Mononuclear cell (primary cell): ENCODE measurements around the gene SLC30A9. TPM values are rescaled to one million over a fixed set of nuclear protein-coding genes. Genes with fewer than 3 reads are reported as not detected.

Experiments used
- H3K27me3 ChIP-seq: 2 replicates; pipeline ENCODE4 v1.6.0; 2011; ENCODE audit warnings: low read length, control low read depth; ENCODE audit not compliant: insufficient read depth
- H3K4me1 ChIP-seq: 2 replicates; pipeline ENCODE4 v1.5.1; 2011; ENCODE audit warnings: mild to moderate bottlenecking, low read length, control low read depth; ENCODE audit not compliant: insufficient read depth
- H3K4me3 ChIP-seq: 2 replicates; pipeline ENCODE4 v1.5.1; 2011; ENCODE audit warnings: mild to moderate bottlenecking, low read length, moderate library complexity
- H3K9me3 ChIP-seq: 2 replicates; pipeline ENCODE4 v1.5.1; 2011; ENCODE audit warnings: low read depth, mild to moderate bottlenecking, control low read depth, low read length
- total RNA-seq: library from RNA; depleted of rRNA; stranded (reverse); fragments of >200 nt; gene quantifications from one replicate; pipeline ENCODE4 v1.2.3, GENCODE V29; 2012

The SLC30A9 gene
- 29.5 TPM for total RNA-seq

GRCh38 chr4:41990365-41991111 lies at the start of gene SLC30A9:
TSS of gene SLC30A9 (plus strand) at chr4:41990530. CDS start at chr4:41990652, 122 bp downstream.
- H3K9me3 ChIP-seq = no peaks in the 10 kb centered on the region
- no peaks in the 10 kb centered on the region for H3K27me3 ChIP-seq
- peaks cover 21% of the 10 kb centered on the region for H3K4me1 ChIP-seq
- peak within 1 kb of the TSS; percentile 82 for H3K4me3 ChIP-seq

DNA sequence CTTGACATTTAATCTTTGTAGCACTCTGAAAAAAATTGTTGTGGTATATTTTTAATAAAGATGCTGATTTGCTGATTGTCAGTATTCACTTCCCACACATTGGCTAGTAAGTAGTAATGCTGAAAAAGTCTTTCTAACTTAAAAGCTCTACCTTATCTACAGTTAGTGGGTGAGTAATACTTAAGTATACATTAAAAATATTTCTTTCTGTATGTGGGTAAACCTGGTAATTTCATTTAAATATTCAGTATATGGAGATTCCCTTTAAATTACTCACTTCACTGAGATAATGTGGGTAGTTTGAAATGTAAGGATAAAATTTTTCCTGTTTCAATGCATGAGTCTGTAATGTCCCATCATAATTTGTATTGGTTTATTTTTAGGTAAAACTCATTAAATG lies 49.5 kb upstream of the SLC30A9 start:
- Histone ChIP-seq H3K9me3 (no peaks in the 10 kb centered on the region), H3K27me3 (no peaks in the 10 kb centered on the region), H3K4me3 (no peak overlapping the region), H3K4me1 (peaks cover 21% of the 10 kb centered on the region)

DNA sequence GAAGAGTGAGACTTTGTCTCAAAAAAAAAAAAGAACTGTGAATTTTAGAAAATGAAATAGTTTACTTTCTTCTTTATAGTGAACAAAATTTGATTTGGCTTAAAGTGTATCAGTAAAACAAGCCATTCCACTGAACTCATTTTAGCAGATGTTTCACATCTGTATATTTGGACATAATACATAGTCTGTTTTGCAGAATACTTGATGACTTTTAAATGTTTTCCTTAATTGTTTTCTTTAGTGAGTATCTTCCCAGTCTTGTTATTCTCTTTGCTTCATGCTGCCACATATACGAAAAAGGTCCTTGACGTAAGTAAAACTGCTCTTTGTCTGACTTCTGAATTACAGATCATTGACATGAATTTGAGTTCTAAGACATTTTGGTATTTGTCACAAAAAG lies 46.8 kb upstream of the SLC30A9 start:
- no peak overlapping the region for H3K4me3 ChIP-seq
- H3K27me3 ChIP-seq = no peaks in the 10 kb centered on the region
- peaks cover 10% of the 10 kb centered on the region for H3K4me1 ChIP-seq
- no peaks in the 10 kb centered on the region for H3K9me3 ChIP-seq

- Histone ChIP-seq H3K9me3 (no peaks in the 10 kb centered on the region), H3K27me3 (no peaks in the 10 kb centered on the region), H3K4me3 (no peak overlapping the region), H3K4me1 (peaks cover 8% of the 10 kb centered on the region)
Measured at GRCh38 chr4:41944089-41944488, 46.2 kb upstream of the SLC30A9 start.

DNA sequence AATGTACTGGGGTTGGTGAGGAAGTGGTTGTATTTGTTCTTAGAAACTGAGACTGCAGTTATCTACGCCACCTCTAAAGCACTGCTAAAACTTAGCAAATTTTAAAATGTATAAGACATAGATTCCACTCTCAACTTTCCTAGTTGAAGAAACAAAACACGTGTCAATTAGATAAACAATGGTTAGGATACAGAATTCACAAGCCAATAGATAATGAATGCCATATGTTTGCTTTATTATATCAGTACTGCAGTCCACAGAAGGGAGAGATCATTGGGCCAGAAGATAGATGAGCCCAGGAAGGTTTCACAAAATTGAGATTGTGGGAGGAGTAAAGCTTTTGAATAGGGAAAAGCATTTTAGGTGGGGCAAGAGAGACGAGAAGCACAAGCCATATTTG lies 40.8 kb upstream of the SLC30A9 start:
- H3K4me3 ChIP-seq = no peak overlapping the region
- H3K27me3 ChIP-seq = no peaks in the 10 kb centered on the region
- H3K4me1 ChIP-seq = no peaks in the 10 kb centered on the region
- no peaks in the 10 kb centered on the region for H3K9me3 ChIP-seq

DNA sequence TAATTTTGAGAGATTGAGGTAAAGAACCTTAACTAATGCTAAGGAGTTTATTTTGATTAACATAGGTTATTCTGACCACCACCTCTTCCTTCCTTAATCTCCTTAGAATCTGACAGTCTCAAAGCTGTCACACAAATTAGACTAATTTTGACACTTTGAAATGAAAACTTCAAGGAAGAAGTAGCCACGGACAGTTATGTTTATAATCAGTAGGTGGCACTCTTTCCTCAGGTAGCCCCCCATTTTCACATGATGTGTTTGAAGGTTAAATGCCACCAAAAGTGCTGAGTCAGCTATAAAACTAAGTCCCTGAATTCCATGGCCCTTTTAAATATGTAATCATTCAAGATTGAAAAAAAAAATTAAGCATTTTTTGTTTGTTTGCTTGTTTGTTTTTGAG lies 32.7 kb upstream of the SLC30A9 start:
- Histone ChIP-seq H3K9me3 (no peaks in the 10 kb centered on the region), H3K4me1 (no peaks in the 10 kb centered on the region), H3K27me3 (no peaks in the 10 kb centered on the region), H3K4me3 (no peak overlapping the region)

GRCh38 chr4:41963105-41963504 lies 27.2 kb upstream of the SLC30A9 start:
- Histone ChIP-seq H3K27me3 (no peaks in the 10 kb centered on the region), H3K9me3 (no peaks in the 10 kb centered on the region)

DNA sequence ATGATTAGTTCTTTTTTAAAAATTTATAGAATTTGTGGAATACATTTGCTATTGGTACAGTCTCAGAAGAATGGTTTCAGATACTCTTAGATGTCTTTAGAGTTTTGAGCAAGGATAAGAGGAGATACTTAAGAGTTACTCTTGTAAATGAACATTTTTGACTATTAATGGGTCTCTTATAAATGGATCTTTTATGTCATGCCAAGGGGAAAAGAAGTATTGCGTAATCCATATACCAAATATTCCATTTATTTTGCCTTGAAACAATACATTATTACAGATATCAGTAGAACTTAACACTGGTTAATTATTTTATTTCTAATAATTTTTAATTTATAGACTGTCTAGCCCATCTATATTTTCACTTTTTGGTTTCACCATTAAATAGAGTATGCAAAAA lies 25.9 kb upstream of the SLC30A9 start:
- no peak overlapping the region for H3K4me3 ChIP-seq
- no peaks in the 10 kb centered on the region for H3K27me3 ChIP-seq
- no peaks in the 10 kb centered on the region for H3K9me3 ChIP-seq
- no peaks in the 10 kb centered on the region for H3K4me1 ChIP-seq

More at GRCh38 chr4:41963105-41963504, 27.2 kb upstream of the SLC30A9 start:
- no peak overlapping the region for H3K4me3 ChIP-seq
- no peaks in the 10 kb centered on the region for H3K4me1 ChIP-seq

DNA sequence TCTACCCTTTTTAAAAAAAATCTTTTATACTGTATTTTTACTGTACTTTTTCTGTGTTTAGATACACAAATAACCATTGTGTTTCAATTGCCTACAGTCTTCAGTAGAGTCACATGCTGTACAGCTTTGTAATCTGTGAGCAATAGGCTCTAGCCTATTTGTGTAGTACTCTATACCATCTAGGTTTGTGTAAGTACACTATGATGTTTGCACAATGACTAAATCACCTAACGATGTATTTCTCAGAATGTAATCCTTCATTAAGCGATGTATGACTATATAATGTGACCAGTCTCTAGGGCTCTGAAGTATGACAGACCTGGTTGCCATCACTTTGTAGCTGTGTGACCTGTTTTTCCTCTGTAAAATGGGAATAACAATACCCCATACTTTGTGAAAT lies 22.9 kb upstream of the SLC30A9 start:
- Histone ChIP-seq H3K4me1 (no peaks in the 10 kb centered on the region), H3K4me3 (no peak overlapping the region), H3K9me3 (no peaks in the 10 kb centered on the region), H3K27me3 (no peaks in the 10 kb centered on the region)

DNA sequence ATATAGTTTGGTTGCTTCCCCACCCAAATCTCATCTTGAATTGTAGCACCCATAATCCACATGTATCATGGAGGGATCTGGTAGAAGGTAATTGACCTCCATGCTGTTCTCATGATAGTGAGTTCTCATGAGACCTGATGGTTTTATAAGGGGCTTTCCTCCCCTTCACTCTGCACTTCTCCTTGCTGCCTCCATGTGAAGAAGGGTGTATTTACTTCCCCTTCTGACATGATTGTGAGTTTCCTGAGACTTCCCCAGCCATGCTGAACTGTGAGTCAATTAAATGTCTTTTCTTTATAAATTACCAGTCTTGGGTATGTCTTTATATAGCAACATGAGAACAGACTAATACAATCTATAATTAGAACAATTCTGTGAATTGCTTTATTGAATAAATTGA lies 20.7 kb upstream of the SLC30A9 start:
- no peaks in the 10 kb centered on the region for H3K4me1 ChIP-seq
- no peak overlapping the region for H3K4me3 ChIP-seq
- H3K27me3 ChIP-seq = no peaks in the 10 kb centered on the region
- H3K9me3 ChIP-seq = no peaks in the 10 kb centered on the region

DNA sequence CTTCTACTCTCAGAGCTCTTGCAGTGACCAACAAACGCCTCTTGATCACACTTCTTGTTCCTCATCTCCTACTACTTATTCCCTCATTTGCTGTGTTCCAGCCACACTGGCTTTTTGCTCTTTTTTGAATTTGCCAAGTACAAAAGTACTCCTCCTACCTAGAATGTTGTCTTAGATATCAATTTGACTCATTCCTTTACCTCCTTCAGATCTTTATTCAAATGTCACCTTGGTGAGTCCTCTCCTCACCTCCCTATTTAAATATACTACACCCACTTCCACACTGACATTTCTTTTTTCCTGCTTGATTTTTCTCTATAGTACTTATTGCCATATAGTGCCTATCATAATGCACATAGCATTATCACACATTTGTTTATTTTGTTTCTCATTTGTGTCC lies 15.0 kb upstream of the SLC30A9 start:
- H3K4me1 ChIP-seq = no peaks in the 10 kb centered on the region
- no peak overlapping the region for H3K4me3 ChIP-seq
- no peaks in the 10 kb centered on the region for H3K27me3 ChIP-seq
- no peaks in the 10 kb centered on the region for H3K9me3 ChIP-seq

DNA sequence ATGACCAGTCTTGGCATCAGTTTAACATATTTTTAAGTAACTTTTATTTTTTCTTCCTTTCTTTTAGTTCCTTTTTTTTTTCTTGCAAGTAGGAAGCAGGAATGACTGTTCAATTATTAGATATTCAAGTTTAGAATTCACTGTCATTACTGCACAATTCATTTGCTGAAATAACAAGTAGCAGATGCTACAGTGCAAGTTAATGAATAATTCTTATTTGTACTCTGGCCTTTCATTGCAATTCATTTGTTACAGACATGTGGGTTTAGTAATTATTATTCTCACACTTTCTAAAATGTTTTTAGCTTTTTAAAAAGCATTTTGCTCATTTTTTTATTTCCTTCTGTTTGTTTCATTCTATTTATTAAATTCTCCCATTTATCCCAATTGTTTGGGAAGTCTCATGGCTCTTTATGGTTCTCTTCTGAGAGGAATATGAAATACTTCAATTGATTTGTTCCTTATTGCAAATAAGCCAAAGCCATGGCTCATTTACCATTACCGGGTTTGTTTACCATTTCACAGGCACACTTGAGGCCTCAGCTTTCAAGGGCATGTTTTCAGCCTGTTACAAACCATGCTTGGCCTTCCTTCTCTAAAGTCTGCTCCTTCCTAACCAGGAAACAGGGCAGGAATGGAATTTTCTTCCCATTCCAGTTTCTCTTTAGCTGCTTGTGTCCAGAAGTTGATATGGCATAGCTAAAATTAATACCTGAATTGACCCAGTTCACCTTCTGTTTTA lies 13.4 kb upstream of the SLC30A9 start:
- Histone ChIP-seq H3K9me3 (no peaks in the 10 kb centered on the region), H3K27me3 (no peaks in the 10 kb centered on the region), H3K4me3 (no peak overlapping the region), H3K4me1 (no peaks in the 10 kb centered on the region)

- H3K27me3 ChIP-seq = no peaks in the 10 kb centered on the region
- no peaks in the 10 kb centered on the region for H3K9me3 ChIP-seq
- H3K4me3 ChIP-seq = no peak overlapping the region
- no peaks in the 10 kb centered on the region for H3K4me1 ChIP-seq
Measured at GRCh38 chr4:41977709-41978108, 12.6 kb upstream of the SLC30A9 start.

- Histone ChIP-seq H3K4me3 (no peak within 1 kb of the TSS), H3K9me3 (no peaks in the 10 kb centered on the region)
Measured at GRCh38 chr4:41981456-41981855, 8.9 kb upstream of the SLC30A9 start, which contains the start of gene DCAF4L1. TSS of gene DCAF4L1 (plus strand) at chr4:41981756. CDS start at chr4:41981793, 37 bp downstream.

DNA sequence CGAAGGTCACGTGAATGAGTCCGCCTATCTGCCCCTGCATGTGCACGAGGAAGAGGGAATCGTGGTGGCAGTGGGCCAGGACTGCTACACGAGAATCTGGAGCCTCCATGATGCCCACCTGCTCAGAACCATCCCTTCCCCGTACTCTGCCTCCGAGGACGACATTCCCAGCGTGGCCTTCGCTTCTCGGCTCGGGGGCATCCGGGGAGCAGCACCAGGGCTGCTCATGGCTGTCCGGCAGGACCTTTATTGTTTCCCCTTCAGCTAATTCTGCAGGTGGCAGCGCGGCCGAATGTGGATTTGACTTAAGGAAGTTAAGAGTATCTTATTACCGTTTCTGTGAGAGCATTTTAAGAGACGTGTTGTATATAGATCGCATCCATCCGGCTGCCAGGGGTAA lies 7.6 kb upstream of the SLC30A9 start:
- Histone ChIP-seq H3K4me3 (no peak overlapping the region), H3K27me3 (no peaks in the 10 kb centered on the region), H3K4me1 (no peaks in the 10 kb centered on the region), H3K9me3 (no peaks in the 10 kb centered on the region)

More at GRCh38 chr4:41981456-41981855, 8.9 kb upstream of the SLC30A9 start, which contains the start of gene DCAF4L1:
- no peaks in the 10 kb centered on the region for H3K4me1 ChIP-seq
- no peaks in the 10 kb centered on the region for H3K27me3 ChIP-seq
